SU-DHL-6 (cell line): Measurements from ENCODE around the gene F3.

Experiments
- CTCF ChIP-seq: fragments of 200-600 bp; sonication (generic); IDR thresholded peaks from one replicate; pipeline ENCODE4 v1.5.1; 2017; ENCODE audit warnings: antibody characterized with exemption, mild to moderate bottlenecking, low read length, moderate library complexity; ENCODE audit not compliant: insufficient read depth, poor library complexity, severe bottlenecking
- EZH2phosphoT487 ChIP-seq: fragments of 200-600 bp; sonication (generic), shearing (Covaris generic); conservative IDR thresholded peaks from 2 replicates; pipeline ENCODE4 v1.6.1; 2018; ENCODE audit warnings: mild to moderate bottlenecking, antibody characterized with exemption, low read length, moderate library complexity, mixed read lengths

- TF ChIP-seq CTCF (no peak), EZH2phosphoT487 (no peak)
Measured at GRCh38 chr1:94539496-94539895, 2.1 kb downstream of the F3 start.
